GM19193 (cell line): Measurements from ENCODE around the gene KRT85.

Source experiments
- POLR2A ChIP-seq: IDR thresholded peaks from 4 replicates; pipeline ENCODE4 v1.6.1; 2011; ENCODE audit not compliant: insufficient read depth, insufficient read length; ENCODE audit errors: extremely low read depth

KRT85 gene

DNA sequence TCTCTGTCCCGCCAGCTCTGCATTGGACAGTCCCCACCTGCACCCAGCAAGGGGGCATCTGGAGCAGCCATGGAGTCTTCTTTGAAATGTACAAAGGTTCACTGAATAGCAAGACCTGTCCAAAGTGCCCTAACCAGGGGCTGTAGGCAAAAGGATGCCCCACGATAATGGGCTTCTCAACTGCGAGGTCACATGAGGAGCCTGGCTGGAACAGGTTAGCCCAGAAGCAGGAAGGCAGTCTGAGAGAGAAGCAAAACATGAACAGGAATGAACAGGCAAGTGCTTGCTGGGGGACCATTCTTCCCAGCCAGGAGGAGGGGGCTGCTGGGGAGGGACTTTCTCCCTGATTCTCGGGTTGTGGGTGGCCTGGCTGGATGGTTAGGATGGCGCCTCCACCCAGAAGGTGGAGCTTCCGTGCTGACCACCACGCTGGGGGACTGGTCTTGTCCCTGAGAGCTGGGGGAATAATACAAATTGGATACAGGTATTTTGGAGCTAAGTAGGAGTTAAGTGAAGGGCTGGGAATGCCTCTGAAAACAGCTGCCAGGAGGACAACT, 7.1 kb downstream of the KRT85 start:
- no peak for TF ChIP-seq POLR2A

DNA sequence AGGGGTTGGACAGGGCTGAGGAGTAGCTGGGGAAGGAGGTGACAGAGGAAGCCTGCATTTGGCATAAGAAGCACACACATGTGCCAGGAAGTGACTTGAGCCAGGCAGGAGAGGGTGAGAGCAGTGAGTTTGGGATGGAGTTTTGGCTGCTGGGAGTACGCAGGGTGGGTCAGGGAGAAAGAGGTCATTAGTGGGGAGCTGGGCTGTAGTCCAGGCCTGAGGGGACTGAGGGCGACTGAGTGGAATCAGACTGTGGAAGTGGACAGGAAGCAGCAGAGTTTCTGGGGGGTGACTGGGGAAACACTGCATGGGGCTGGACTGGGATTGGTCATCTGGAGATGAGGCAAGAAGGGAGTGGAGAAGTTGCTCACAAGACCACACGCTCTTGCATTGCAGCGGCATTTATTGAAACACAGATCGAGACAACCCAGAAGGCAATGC, 7.6 kb downstream of the KRT85 start:
- no peak for TF ChIP-seq POLR2A

DNA sequence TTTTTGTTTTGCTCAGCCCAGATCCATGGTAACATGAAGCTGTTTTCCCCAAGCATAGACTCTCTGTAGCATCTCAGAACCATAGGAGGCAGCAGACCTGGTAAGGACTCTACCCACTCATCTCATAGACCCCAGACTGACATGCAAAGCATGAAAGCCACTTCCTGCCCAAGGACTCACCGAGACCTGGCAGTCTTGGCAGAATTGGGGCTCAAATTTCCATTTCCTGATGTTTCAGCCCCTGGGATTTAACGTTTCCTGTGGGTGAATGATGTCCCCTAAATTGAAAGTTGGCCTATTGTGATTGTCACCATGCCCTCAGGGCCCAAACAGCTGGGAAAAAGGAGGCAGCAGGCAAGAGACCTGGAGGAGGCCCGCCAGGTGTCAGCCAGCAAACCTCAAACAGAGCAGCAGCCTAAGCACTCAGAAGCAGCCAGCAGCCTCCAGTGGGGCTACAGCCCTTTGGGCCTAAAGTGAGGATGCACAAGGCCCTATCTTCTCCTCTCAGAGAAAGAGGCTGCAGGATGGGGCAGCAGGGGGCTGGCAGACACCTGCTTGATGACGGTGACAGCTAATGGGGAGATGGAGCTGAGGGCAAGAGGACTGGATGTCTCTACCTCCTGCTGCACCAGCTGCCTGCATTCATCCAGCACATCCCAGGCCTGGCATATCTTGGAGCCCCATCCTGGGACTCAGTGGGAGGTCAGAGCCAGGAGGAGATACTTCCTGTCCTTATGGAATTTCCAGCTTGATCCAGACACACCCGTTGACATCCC, 8.5 kb downstream of the KRT85 start:
- TF ChIP-seq POLR2A = no peak

DNA sequence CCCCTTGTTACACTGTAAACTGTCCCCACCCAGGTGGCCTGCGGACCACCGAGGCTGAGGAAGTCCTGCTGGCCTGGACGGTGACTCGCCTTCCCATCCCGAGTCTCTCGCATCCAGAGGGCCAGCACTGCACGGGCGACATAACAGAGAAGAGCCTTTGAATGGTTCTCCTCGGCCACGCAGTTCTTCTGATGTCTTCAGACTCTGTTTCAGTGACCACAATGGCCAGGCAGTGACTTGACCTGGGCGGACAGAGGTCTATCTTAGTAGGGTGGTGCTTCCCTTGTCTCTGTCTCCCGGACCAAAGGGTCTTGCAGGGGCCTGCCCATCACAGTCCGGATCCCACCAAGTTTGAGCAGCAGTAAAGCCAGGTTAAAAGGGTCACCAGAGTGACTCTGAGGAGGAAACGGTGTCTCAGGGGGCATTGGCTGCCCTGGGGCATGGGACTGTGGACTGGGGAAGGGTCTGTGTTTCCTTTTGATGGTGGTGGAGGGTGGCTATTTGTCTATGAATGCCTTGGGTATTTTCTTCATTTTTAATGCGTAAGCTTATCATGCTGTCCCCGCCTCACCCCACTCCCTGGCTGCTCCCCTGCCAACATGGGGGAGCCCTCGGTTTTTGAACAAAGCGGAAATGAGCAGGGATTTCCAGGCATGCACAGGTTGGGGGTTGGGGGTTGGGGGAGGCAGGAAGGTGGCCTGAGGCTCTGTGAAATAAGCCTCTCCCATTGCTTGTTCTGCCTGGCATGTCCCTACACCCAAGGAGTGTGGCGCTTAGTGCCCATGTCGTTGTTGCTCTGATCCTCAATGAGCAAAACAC, 10.3 kb downstream of the KRT85 start:
- TF ChIP-seq POLR2A = no peak

DNA sequence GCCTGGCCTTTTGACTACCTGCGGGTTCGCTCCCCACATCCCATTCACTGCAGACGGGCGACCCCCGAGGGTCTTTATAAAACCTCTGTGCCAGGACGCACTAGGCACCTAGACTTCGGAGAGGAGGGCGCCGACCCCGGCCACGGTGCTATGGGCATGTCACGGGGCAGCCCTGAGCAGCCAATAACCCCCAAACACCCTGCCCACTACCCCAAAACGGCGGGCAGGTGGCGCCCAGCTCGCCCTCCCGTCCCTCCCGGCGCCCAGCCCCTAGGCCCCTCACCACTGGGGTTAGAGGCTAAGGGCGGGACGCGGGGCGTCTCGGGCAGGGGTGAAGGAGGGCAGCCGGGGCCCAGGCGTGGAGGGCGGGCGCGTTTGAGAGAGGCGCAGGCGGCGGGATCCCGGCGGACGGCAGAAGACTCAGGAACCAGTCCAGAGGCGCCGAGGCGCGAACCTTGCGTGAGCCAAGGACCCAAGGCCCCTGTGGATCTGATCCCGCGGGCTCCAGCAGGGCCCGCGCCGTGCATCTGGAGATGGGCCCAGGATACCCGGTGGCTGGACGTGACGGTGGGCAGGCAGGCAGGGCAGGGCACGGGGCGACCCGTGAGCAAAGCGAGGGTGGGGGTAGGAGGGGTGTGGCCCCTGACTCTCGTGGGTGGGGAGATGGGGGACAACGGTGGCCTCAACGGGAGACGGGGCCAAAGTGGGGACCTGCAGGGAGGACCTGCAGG, 11.1 kb downstream of the KRT85 start:
- TF ChIP-seq POLR2A = no peak

DNA sequence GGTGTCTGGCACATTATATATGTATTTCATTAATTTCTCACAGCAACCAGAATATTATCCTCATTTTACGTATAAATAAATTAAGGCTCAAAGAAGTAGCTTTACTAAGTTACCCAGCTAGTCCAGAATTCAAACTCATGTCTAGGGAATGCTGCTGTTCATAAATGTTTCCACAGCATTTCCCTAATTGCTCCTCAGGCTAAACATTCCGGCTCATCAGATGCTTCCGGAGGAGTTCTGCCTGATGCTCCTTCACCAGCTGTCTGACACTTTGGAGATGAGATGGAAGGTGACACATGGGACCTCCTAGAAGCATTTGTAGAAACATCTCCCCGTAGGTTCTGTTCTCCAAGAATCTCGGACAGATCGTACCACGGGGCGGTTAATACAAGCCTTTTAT, 12.1 kb downstream of the KRT85 start:
- TF ChIP-seq POLR2A = no peak

DNA sequence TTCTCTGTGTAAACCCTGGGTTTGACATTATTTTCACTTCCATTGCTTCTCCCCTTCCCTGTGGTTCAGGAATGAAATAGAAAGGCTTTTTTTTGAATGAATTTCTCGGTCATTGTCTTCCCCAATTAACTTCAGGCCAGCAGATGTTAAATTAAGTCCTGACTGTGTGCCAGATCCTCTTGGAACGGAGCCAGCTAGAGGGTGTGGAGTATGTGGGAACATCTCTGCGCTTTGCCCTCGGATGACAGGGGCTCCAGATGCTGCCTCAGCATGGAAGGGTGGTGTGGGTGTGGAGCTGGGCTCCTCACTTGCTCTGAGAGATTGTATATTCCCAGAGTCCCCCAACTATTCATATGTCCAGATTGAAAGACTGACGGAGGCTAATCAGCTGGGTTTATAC, 13.1 kb downstream of the KRT85 start:
- no peak for TF ChIP-seq POLR2A

DNA sequence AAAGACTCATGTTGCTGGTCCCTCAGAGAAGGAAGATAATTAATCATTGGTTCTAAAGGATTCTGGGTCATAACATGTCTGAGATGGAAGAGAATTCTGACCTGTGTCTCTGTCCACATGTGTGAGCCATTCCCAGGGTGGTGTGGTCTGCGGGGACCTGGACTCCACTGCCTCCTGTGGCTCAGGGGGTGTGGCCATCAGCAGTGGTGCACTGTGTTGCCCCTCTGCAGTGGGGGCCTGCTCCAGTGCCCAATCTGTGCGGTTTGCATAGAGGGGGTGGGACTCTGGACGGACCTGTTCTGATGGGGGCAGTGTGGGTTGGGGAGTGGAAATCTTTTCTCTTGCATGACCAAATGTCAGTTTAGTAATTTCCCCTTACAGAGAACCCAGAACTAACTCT, 13.5 kb downstream of the KRT85 start:
- no peak for TF ChIP-seq POLR2A

DNA sequence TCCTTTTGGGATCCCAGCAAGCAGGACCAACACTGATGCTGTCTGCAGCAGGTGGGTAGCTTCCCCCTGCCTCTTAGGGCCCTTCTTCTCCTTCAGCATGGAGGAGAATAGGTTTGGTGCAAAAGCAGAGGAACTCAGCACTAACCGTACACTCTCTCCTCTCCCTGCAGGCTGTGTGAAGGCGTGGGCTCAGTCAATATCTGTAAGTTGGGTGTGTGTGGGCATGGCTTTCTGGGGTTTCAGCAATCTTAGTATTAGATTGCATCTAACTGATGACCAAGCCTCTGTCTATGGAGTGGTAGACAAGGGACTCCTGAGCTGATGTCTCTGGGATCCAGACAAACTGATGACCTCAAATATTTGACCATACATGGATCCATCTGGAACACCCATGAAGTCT, 14.3 kb downstream of the KRT85 start:
- TF ChIP-seq POLR2A = no peak

DNA sequence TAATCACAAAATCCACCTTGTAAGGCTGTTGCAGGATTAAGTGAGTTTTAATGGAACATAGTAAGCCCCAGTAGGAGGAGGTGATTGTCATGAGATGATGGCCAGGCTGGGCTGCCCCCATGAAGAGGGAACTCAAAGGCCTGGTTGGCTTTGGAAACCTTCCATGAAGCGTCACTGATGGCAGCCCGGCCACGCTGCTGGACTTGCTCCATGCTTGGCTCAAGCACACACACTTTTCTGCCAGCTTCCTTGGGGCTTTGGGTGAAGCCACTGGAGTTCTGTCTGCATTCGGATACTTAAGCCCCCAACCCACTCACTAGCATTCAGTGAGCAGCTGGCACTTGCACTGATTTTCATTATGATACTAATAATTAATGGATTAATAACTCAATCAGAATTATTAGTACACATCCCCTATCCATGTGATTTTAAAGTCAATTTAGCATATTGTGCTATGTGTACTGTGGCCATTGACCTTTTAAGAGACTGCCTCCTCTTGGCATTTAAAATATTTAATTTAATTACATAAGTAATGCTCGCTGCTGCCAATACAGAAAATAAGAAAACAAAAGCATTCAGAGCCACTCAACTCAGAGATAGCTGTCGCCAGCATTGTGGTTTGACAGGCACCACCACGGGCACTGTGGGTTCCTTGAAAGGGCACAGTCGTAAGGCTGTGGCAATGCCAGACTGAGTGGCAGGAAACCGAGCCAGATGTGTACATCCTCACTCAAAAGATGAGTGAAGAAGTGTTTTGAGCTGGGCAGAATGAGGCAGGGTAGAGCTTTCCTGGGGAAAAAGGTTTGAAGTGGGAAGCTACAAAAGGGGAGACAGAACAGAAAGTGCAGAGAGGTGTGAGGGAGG, 15.9 kb downstream of the KRT85 start:
- no peak for TF ChIP-seq POLR2A

DNA sequence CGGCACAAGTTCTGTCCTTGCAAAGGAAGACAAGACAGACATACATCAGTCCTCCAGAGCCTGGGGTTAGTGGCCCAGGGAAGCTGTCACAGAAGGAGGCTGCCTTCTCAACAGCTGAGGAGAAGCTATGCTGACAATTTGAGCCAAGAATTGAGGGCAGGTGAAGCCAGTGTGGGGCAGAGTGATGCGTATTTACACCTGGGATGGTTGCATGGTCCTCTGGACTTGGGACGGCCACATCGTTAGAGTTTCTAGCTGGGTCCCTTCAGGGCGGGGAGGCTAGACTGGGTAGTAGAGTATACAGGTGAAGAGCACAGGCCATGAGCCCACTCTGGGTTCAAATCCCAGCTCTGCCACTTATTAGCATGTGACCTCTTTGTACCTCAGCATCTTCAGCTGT, 16.5 kb downstream of the KRT85 start:
- TF ChIP-seq POLR2A = no peak

DNA sequence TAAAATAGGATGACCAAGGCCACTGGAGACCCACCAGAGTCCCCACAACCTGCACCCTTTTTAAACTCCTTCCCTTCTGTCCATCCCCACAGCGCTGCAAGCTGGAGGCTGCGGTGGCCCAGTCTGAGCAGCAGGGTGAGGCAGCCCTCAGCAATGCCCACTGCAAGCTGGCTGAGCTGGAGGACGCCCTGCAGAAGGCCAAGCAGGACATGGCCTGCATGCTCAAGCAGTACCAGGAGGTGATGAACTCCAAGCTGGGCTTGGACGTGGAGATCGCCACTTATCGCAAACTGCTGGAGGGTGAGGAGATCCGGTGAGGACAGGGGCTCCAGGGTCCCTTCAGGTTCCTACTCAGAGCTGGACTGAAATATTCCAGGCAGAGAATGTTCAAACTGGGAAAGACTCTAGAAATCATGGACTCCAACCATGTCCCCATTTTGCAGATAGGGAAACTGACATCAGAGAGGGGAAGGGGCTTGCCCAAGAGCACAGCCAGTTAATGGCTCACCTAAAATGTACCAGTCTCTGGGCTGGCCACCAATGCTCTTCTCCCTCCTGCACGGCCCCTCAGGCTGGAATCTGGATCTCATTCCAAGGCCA, 17.2 kb downstream of the KRT85 start:
- TF ChIP-seq POLR2A = no peak

DNA sequence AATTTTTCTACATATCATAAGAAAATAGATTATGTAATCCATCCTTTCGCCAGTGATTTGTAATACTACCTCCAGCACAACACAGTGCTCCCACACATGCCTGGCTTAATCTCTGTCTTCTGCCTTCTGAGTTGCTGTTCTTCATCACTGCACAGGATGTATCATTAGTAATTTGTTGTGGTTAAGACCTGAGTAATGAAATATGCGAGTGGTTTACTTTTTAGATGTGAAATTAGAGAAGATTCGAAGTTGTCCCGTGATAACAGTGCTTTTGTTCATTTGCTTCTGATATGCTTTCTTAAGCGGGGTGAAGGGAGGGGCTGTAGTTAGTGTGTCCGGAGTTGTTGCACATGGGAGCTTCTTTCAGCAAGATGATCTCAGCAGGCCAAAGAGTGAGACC, 18.1 kb downstream of the KRT85 start:
- TF ChIP-seq POLR2A = no peak

DNA sequence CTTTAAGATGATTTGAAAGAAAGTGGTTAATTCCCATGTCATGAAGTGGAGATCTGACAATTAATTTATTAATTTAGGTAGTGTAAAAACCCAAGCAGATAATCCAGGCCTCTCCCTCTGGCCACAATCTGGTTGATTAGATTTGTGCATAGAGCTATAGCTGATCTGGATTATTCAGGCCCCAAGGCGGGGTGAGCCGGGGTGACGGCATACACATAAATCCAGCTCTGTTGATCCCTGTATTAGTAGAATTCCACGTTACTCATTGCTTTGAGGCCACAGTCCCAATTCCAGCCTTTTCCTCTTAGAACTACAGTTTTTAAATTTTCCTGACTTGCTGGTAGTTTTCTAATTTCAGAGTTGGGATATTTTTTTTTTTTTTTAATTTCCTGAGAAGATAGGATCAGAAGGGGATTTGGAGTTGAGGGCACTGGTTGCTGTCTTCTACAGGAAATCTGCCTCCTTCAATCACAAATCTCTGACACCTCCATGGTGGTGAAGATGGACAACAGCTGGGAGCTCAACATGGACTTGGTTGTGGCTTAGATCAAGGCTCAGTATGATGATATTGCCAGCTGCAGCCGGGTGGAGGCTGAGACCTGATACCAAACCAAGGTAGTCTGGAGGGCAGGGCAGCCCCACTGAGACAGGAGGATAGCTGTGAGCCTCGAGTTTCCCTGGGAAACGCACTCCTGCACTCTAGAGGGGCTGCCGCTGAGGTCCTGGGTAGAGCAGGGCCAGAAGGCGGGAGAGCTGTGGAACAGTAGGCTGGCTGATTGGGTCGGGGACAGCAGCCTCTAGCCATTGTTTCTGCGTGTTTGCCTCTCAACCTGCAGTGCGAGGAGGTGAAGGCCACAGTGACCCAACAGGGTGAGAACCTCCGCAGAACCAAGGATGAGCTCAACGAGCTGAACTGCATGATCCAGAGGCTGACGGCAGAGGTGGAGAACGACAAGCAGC, 19.4 kb downstream of the KRT85 start:
- TF ChIP-seq POLR2A = no peak
